Fibroblast of skin of scalp (primary cell): Measurements from ENCODE around the gene RUFY4.

Source experiments
- DNase-seq: peaks from one replicate; pipeline ENCODE4 v3.0.0-alpha.2; 2013

Gene RUFY4

DNA sequence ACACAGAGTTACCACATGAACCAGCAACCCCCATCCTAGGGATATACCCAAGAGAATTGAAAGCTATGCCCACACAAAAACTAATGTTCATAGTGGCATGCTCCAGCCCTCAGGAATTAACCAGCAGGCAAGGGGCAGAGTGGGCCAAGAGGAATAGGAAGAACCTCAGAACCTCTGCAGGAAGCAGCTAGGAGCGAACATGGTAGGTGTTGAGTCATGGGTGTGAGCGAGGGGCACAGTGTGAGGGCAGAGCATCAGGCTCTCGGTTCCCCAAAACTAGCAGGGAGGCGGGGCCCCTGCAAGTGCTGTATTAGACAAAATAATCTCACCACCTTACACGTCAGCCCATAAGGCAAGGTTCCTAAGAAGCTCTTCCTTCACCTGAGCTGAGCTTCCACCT lies 5.6 kb upstream of the RUFY4 start:
- no peak for DNase-seq

DNA sequence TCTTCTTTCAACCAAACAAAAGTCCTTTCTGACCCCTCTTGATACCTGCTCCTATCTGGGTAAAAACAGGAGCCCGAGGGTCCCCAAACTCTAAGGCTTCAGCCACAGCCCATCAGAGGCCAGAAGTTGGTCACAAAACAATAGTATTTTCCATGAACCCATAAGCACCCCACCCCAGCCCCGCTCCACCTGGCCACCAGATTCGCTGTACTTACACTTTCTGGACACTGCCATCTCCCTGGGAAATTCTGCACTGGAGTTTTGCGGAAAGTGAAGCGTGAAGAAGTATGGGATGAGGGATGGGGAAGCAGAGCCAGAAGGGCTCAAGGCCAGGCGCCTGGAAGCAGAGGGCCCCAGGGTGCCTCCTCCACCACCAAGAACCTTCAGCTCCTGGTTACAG lies 5.2 kb upstream of the RUFY4 start:
- DNase-seq = no peak

DNA sequence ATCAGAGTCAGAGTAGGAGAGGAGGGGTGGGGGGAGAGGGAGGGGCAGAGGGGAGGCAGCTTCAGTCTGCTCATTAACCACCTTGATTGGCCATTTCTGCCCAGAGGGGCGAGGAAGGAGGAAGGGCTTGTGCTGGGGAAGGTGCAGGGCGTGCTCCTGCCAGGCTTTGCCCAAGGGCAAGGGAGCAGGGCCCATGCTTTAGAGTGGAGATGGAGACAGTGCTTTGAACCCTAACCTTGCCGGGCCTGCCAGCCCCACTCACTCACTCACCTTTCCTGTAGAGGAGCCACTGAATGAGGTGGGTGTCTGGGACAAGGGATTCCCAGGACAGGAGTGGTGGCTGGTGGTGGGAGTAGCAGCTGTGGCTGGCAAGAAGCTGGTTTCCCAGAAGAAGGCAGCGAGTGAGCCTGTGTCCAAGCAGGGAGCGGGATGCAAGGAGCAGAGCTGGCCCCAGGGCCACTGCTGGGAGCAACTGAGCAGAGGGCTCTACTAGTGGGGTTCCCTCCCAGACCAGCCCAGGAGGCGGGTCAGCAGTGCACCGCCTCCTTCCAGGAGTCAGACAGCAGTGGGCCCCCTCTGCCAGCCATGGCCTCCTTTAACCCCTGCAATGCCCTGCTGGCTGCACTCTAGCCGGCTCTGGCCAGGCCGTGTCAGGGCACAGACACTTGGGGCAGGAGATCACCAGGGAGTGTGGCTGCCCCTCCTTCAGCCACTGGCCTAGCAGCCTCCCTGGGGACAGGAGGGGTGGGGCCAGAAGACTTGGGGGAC lies 3.6 kb upstream of the RUFY4 start:
- DNase-seq = no peak

DNA sequence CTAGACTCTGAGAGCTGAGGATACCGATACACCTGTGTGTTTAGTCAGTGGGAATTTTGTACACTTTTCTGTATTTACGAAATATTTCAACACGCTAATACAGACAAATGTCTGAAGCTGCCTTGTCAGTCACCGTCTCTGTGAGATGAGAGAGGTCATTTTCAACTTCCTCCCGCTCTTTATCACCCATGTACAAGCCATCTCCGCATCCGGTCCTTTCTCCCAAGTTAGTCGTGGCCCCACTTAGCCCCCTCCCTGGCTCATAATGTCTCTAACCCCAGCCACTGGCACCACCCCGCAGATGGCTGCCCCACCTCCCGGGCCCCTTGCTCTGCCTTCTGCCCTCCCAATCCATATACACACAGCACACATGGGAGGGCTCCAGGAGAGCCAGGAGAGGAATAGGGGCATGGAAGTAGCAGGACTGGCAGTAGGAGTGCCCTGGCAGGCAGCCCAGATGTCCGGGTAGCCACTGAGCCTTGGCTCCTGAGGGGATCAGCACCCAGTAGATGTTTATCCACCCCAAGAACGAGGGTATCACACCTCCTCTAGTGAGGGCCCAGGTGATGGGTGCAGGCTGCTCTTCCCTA lies 2.0 kb upstream of the RUFY4 start:
- DNase-seq = no peak

DNA sequence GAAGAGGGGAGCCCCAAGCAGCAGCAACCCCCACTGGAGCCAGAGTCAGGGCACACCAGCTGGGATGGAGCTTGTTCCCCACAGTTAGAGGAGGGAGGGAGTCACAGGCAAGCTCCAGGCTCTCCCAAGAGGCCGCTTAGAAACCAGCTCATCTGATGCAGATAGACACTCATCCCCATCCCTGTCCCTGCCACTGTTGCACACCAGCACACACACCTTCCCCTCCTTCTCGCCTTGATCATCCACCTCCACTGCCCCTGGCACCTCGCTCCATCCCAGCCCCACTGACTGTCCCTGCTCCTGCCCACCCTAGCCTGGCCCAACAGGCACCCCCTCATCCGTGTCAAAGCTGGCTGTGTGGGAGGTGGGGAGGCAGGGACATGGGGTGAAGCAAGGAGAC lies 1.5 kb upstream of the RUFY4 start:
- no peak for DNase-seq

DNA sequence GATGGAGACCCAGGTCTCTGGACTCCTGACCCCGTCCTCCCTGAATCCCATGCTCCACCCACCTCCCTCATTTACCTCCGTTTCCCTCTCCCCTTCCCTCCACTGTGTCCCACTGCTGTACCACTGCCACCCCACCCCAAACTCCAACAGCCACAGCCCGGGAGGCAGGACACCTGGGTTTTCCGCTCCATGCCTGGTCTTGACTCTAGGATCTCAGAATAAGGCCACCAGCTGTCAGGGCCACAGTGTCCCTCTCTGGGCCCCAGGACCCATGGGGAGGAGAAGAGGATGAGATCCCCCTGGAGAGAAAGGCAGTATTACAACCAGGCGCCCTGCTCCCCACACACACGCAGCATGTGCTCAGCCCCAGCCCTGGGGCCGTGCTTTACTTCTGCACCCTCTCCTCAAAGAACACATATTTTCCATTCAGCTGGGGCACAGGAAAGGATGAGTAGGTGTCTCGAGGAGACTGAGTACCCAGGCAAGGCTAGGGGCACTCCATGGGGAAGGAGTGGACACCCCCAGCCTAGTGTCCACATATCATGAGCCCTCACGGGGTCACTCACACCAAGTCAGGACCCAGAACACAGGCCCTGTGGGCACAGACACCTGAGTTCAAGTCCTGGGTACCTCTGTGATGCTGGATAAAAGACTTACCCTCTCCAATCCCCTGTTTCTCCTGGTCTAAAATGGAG lies 700 bp downstream of the RUFY4 start:
- DNase-seq = no peak

DNA sequence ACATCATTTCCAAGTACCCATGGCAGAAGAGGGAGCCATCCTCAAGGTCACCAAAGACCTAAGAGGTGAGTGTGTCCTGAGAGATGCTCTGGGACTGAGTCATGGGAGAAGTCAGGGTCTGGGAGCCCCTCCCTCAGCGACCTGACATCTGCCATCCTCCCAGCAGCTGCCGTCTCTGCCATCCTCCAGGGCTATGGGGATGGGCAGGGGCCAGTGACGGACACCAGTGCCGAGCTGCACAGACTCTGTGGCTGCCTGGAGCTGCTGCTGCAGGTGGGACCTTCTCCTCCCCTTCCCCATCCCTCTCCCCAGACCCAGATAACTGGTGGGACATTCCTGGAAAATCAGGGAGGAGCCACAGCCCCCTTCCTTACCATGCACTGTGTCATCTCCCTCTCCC lies 1.5 kb downstream of the RUFY4 start:
- DNase-seq = no peak

DNA sequence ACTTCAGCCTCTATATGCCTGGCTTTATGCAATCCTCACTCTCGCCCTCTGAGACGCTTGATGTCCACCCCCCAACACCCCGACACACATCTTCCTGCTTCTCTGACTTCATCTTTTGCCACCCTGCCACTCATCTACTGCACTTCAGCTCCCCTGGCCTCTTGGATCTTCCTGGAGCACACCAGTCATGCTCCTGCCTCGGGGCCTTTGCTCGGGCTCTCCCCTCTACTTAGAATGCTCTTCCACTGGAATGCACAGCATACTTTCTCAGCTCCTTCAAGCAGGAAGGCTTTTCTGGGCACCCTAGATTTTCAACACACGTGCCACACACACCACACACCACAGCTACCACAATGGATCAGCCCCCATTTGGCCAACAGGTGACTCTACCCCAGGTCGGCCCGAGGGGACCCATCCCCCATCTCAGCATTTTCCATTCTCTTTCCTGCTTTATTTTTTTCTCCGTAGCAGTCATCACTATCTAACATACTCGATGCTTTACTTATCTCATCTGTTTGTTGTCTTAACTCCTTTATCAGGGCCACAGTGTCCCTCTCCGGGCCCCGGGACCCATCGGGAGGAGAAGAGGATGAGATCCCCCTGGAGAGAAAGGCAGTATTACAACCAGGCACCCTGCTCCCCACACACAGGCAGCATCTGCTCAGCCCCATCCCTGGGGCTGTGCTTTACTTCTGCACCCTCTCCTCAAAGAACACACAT lies 2.3 kb downstream of the RUFY4 start:
- DNase-seq = no peak

DNA sequence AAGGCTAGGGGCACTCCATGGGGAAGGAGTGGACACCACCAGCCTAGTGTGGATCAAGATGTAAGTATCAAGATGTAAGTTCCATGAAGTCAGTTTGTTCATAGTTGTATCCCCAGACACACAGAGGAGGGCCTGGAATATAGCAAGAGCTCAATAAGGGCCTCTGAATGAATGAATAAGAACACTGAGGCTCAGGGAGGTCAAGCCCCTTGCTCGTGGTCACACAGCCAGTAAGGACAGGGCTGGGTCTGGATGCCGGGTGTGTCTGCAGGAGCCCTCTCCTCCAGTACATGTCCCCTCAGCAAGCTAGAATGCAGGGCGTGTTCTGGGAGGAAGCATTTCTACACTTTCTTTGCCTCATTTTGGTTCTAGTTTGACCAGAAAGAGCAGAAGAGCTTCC lies 2.9 kb downstream of the RUFY4 start:
- DNase-seq = no peak

DNA sequence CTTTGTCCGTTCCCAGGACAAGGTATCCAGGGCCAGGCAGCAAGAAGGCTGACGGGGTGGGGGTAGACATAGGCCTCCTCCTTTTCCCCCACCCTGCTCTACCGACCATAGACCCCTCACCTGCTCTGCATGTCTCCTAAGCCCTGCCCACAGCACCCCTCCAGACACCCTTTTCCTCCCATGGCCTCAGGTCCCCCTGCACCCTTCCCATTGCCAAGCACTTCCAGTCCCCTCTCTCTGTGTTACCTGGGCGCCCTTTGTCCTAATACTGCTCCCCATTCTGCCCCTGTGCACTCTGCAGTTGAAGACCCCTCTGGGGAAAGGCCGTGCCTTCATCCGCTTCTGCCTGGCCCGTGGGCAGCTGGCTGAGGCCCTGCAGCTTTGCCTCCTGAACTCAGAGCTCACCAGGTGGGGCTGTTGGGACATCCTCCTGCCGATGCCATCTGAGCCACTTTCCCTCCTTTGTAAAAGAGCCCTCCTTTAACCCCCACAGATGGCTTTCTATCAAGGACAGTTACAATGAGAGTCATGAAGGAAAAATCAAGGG lies 3.5 kb downstream of the RUFY4 start:
- no peak for DNase-seq

DNA sequence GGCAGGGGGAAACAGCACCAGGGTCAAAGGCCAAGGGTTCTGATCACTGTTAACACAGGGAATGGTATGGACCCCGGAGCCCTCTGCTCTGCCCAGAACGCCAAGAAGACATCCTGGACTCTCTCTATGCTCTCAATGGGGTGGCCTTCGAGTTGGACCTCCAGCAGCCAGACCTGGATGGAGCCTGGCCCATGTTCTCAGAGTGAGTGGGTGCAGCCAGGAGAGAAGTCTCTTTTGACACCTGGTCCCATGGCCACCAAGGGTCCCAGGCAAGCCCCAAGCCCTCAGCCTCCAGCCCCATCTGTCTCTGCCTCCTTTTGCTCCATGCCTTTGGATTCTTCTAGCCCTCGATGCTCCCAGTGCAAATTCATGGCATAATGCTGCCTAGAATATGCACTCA lies 4.1 kb downstream of the RUFY4 start:
- DNase-seq = no peak

DNA sequence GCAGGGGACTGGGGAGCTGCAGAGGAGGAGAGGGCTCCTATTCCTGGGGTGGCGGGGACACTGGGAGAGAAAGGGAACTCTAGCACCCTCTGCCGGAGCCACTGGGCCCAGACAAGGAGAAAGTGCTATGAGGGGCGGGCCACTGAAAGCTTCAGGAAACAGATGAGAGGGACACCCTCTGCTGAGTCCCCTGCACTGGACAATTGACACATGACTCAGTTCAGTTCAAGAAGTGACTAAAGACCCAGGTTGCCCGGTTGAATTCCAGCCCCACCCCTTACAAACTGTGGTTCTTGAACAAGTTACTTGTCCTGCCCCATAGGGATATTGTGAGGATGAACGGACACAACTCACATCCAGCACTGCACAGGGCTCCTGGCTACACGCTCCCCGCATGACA lies 5.0 kb downstream of the RUFY4 start:
- peak; percentile 32 for DNase-seq

DNA sequence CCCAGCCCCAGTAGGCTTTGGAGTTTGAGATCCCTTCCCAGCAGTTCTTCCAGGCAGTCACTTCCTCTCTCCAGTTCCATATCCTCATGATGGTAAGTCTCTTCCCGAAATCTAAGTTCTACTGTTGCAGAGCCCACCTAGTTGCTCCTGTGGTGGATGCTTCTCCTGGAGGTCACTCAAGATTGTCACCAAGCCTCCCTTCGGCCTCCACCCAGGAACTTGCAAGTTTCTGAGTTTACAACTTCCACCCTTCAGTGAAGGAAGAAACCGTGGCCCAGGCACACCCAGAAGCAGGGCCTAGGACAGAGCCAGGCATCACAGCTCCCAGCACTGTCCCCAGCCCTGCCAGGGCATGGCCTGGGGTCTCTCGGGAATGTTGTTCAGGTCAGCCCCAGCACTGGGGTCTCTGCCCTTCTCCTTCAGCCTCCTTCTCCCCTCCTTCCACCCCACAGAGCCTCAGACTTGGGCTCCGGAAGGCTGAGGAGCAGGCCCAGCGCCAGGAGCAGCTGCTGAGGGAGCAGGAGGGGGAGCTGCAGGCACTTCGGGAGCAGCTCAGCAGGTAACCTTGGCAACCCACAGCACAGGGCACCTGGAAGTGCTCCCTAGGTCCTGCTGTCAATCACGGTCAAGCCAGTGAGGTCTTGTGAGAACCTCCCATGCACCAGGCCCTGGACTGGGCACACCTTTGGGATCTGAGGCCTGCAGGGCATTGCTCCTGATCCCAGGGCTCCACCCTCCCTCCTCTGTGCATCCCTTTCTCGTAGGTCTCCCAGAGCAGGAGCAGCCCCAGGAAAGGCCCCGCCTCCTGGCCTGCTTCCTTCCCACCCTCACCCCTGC lies 7.1 kb downstream of the RUFY4 start:
- DNase-seq = no peak

DNA sequence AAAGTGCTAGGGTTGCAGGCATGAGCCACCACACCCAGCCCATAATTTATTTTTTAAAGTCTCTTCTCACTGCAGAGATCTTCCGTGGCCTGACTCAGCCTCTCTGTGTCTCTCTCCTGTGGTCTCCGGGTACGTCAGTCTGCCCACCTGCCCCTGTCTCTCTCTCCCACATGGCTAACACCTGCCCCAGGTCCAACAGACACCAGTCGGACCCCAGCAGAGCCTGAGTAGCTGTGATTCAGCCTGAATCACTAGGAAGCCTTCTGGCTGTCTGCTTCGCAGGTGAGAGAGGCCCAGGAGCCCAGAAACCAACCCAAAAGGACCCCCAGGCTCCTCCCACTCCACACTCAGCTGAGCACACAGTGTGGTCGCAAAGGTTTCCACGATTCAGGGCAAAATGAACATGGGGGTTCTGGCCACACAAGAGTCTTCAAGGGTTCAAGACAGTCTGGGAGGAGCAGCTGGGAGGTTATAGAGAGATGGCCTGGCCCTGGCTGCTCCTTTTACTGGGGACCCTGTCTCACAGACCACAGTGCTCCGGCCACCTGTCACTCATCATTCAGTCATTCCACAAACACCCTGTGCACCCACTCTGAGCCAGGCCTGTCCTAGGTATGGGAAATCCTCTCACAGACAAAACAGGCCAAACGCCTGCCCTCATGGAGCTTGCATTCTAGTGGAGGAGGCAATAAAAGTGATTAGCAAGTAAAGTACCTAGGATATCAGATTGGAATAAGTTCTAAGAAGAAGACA lies 8.6 kb downstream of the RUFY4 start:
- no peak for DNase-seq

DNA sequence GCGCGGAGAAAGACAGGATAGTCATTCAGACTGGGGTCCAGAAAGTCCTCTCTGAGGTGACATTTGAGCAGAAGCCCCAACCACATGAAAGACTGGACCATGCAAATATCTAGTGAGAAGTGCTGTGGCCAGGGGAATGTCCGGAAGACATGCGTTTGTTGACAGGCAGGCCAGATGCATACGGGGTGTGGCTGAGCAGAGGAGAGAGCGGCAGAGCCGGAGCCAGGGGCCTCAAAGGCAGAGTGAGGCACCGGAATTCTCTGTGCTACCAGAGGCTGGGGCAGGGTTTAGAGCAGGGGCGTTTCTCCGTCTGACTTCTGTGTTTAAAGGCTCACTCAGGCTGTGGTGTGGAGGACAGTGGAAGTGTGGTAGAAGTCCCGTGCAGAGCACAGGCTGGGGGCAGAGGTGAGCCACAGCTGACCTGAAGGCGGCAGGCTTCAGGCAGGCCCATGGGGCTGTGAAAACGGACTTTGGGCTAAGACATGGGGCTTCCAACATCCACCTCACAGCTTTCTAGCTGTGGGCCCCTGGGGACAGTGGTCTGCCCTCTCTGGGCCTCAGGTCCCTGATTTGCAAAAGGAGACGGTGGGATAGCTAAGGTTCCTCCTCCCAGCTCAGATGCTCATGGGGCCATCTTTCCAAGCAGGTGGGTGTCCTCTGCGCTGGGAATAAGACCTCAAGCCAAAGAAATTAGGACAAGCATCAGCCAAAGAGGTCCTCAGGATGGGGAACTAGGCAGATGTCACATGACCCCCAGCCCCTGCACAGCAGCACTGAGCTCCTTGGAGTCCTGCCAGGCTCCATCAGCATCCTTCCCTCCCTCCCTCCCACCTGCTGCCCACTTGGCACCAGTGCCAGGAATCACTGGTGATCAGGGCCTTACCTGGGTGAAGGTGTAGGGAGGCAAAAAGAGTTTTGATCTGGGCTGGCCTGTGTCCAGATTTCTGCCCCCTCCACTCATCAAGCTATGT lies 11.2 kb downstream of the RUFY4 start:
- DNase-seq = no peak

DNA sequence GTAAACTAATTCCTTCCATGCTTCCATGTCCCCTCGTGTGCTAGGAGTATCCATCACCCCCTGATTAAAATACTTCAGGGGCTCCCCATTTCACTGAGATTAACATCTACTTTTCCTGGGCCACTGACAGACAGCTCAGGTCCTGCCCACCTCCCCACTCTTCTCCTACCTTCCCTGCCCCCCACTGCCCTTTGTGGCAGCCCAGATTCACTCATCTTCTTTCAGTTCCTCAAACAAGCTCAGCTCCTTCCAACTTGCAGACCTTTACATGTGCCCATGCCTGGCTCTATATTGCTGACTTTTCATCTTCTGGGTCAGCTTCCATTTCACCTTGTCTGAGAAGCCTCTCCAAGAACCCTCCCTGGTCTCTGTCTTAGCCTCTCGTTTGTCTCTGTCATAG lies 12.0 kb downstream of the RUFY4 start:
- DNase-seq = no peak

DNA sequence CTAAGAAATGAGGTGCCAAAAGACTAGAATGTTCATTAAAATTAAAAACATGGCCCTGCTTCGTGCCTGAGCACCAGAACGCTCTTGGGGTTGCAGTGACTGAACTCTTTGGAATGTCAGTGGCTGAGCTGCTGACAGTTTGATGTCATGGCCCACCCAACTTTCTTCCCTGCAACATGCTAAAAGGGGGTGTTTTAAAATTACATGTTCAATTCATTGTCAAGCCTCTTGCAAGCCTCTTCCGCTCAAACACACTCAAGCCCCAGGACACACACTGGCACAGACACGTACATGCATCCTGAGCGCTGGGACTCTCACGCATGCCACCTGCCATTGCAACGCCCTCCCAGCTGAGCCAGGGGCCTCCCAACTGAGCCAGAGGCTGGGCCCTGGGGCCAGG lies 12.6 kb downstream of the RUFY4 start:
- DNase-seq = peak; percentile 98

DNA sequence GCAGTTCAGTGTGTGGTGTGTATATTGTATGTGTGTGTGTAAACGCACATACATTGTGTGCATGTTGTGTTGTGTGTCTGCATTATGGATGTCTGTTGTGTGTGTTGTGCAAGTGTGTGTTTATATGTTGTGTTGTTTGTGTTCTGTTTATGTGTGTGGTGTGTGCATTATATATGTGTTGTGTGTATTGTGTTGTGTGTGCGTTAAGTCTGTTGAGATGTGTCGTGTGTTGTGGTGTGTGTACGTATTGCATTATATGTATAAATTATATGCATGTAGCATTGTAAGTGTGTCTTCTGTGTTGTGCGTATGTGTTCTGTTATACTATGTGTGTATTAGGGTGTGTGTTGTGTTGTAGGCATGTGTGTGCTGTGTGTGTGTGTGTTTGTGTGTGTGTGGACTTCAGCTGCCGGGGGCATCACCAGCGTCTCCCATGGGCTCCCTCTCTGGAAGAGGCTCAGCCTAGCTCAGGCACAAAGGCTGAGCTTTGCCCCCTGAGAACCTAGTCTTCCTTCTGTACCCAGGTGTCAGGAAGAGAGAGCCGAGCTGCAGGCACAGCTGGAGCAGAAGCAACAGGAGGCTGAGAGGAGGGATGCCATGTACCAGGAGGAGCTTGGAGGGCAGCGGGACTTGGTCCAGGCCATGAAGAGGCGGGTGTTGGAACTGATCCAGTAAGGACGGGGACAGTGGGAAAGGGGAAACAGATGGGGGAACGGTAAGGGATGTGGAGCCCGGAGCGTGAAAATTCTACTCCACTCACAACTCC lies 13.7 kb downstream of the RUFY4 start:
- no peak for DNase-seq

DNA sequence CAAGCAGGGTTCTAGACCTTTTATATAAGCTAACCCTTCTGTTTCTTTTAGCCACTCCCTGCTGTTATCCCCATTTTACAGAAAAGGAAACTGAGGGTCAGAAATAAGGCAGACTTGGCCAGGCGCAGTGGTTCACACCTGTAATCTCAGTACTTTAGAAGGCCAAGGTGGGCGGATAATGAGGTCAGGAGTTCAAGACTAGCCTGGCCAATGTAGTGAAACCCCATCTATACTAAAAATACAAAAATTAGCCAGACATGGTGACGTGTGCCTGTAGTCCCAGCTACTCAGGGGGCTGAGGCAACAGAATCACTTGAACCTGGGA lies 14.3 kb downstream of the RUFY4 start:
- no peak for DNase-seq

DNA sequence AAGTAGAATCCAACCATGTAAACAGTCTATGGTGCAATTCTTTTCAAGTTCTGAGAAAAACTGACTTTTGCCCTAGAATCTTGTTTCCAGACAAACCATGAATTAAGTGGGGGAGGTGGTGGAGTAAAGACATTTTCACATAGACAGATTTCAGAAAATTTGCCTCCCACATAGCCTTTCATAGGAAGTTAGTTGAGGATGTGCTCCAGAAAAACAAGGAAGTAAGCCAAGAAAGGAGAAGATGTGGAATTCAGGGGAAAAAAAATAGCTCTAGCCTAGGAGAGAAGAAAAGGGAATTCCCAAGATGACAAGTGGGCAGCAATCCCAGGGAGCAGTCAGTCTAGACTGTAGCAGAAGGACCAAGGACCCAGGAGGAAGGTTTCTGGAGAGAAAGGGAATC lies 17.4 kb downstream of the RUFY4 start:
- no peak for DNase-seq
